Hindlimb muscle (tissue), 1 donor: Measurements from ENCODE around the gene SLC38A8. TPM values are rescaled to one million over a fixed set of nuclear protein-coding genes. Genes with fewer than 3 reads are reported as not detected.

ENCODE experiments used
- DNase-seq: peaks from one replicate; pipeline ENCODE4 v3.0.0-alpha.2; 2013
- polyA plus RNA-seq: library from polyadenylated mRNA; unstranded; fragments of 120-200 nt; gene quantifications from one replicate; pipeline ENCODE4 v1.2.1, GENCODE V29; 2013; ENCODE audit not compliant: insufficient read length

Gene SLC38A8
- polyA plus RNA-seq, 1 donor: not detected

GRCh38 chr16:83968306-83968851 is 74.2 kb downstream of the SLC38A8 start:
- DNase-seq: no peak

DNA sequence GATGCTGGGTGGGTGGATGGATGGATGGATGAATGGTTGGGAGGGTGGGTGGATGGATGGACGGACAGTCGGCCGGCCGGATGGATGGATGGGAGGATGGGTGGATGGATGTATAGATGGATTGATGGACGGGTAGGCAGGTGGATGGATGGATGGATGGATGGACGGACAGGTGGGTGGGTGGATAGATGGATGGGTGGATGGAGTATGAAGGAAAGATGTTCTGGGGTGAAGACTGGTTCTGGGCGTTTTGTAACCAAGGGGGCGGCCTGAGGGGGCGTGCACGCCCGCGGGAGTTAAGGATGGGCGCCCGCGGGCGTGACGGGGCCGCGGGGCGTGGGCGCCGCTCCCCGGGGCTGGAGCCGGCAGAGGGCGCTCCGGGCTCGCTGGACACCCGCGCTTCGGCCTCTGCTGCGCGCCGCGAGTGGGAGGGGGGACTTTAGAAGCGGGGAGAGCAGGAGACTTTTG is 74.7 kb downstream of the SLC38A8 start, which contains the start of gene NECAB2:
NECAB2 (plus strand) TSS at position 407 of the 468 bp plus-strand sequence. CDS start 405 bp downstream, outside the sequence.
- peak; percentile 45 for DNase-seq

DNA sequence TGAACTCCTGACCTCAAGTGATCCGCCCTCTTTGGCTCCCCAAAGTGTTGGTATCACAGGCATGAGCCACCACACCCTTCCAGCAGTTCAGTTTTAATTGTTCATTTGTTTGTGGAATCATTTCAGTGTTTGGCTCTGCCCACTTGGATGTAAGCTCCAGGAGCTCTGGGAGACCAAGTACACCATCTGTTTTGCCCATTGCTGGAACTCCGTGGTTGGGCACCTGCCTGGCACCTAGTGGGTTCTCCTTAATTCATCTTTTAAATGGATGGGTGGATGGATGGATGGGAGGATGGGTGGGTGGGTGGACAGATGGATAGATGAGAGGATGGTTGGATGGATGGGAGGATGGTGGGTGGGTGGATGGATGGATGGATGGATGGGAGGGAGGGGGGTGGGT is 75.5 kb downstream of the SLC38A8 start:
- no peak for DNase-seq

GRCh38 chr16:83966153-83966696 is 76.4 kb downstream of the SLC38A8 start:
- no peak for DNase-seq

DNA sequence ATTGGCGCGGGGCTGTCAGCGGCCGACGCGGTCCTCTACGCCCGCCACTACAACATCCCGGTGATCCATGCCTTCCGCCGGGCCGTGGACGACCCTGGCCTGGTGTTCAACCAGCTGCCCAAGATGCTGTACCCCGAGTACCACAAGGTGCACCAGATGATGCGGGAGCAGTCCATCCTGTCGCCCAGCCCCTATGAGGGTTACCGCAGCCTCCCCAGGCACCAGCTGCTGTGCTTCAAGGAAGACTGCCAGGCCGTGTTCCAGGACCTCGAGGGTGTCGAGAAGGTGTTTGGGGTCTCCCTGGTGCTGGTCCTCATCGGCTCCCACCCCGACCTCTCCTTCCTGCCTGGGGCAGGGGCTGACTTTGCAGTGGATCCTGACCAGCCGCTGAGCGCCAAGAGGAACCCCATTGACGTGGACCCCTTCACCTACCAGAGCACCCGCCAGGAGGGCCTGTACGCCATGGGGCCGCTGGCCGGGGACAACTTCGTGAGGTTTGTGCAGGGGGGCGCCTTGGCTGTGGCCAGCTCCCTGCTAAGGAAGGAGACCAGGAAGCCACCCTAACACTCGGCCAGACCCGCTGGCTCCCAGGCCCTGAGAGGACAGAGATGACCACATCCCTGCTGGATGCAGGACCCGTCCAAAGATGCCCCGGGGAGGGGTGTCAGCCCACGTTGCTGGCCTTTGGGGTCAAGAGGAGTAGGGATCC is 77.0 kb downstream of the SLC38A8 start:
- DNase-seq: no peak

- DNase-seq: no peak
Observed at GRCh38 chr16:83964684-83965443, 77.7 kb downstream of the SLC38A8 start.

DNA sequence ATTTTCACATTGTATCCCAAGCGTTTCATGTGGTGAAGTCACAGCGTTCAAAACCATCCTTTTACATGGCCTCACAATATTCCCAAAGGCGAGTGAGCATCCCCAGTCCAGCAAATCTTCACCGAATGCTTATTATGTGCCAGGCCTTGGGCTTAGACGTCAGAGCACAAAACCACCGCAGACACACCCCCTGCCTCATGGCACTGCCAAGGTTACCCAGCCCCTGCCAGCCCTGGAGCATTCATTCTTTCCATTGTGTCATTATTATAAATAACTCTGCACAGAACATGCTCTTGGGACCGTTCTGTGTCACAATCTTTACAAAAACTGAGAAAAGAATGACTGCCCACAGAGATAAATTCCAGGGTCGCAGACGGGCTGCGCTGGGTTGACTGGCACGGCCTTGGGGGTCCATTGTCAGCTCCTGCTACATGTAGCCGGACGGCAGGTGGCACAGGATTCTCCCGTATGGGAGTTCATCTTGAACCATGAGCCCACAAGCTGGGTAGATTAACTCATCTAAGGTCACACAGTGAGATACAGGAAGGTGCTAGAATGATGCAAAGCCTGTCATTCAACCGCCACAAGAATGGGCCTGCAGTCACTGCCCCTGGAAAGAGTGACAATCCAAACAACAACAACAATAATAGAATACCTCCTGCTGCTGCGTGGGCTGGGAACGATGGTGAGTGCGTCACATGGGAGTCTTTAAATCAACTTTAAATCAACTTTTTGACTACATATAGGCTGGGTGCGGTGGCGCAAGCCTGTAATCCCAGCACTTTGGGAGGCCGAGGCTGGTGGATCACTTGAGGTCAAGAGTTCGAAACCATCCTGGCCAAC is 79.1 kb downstream of the SLC38A8 start:
- no peak for DNase-seq

GRCh38 chr16:83961591-83961990 is 81.0 kb downstream of the SLC38A8 start:
- no peak for DNase-seq

DNA sequence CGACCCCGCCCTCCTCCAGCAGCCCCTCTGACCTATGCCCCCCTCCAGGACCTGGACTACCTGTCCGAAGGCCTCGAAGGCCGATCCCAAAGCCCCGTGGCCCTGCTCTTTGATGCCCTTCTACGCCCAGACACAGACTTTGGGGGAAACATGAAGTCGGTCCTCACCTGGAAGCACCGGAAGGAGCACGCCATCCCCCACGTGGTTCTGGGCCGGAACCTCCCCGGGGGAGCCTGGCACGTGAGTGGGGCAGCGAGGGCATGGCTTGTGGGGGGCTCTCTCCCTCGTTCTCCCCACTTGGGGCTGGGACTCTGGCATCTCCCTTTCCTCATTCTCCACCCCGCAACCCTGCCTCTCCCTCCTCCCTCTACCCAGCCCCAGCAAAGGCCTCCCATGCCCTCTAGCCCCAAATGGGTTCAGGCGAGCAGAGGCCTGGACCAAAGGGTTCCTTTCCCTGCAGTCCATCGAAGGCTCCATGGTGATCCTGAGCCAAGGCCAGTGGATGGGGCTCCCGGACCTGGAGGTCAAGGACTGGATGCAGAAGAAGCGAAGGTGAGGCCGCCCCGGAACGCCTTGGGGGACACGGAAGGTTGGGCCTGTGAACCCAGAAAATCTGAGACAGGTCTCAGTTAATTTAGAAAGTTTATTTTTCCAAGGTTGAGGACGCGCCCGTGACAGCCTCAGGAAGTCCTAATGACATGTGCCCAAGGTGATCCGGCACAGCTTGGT is 81.9 kb downstream of the SLC38A8 start:
- DNase-seq: no peak

Other genes with a start within 250 kb of the SLC38A8 start
- gene HSBP1, start 234.8 kb downstream of the SLC38A8 start, polyA plus RNA-seq: 105 TPM
- 5.2 TPM for gene MLYCD, start 143.7 kb downstream of the SLC38A8 start, polyA plus RNA-seq
- gene OSGIN1, start 89.6 kb downstream of the SLC38A8 start, polyA plus RNA-seq: 0.53 TPM
- gene NECAB2, start 74.6 kb downstream of the SLC38A8 start, polyA plus RNA-seq: 0.45 TPM
- 66.1 TPM for gene MBTPS1, start 74.1 kb upstream of the SLC38A8 start, polyA plus RNA-seq
- 13.7 TPM for gene HSDL1, start 102.4 kb upstream of the SLC38A8 start, polyA plus RNA-seq
- 0.41 TPM for gene DNAAF1, start 102.5 kb upstream of the SLC38A8 start, polyA plus RNA-seq
- gene TAF1C, start 144.3 kb upstream of the SLC38A8 start, polyA plus RNA-seq: 34.3 TPM
- gene ADAD2, start 148.4 kb upstream of the SLC38A8 start, polyA plus RNA-seq: 1.4 TPM
- 0.06 TPM for gene KCNG4, start 197.2 kb upstream of the SLC38A8 start, polyA plus RNA-seq